NOMO-1 (cell line): ENCODE measurements around the gene GEMIN4.

Source experiments
- DNase-seq, 2 experiments: peaks; one replicate each; lab custom pipeline; 2025; ENCODE audit not compliant: unreplicated experiment in 2 of 2; lab: John Stamatoyannopoulos, UW

The GEMIN4 gene

DNA sequence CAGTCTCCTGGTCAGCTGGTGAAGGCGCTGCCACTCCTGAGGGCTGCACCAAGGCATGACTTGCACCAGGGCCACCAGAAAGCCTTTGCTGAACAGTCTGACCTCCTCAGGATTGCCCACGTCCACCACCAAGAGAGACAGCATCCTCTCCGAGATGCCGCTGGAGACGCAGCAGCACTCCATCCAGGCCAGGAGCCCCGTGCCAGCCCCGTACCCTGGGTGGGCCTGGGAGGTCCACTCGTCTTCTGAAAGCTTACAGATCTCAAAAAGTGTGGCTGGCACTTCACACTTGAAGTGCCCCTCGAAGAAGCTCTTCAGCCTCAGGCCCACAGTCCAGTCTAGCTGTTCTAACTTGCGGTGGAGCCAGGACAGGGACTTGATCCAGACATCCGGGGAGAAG lies 6.7 kb downstream of the GEMIN4 start:
- no peak for DNase-seq

DNA sequence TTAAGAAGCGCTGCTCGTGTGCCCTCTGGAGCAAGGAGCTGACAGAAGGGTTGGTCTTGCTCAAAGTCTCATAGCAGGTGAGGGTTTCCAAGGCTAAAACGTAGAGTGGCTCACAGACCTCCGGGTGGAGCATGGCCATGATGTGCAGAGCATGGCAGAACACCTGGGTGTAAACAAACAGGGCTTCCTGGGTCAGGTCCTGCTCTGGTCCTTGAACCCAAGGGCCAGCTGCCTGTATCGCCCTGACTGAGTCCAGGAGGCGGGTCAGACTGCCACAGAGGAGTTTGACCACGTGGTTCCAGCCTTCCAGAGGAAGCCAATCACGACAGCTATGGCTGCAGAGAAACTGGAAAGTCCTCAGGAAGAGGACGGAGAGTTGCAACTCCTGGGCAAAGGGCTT lies 7.1 kb downstream of the GEMIN4 start:
- no peak for DNase-seq

- DNase-seq: no peak
These were observed 8.9 kb downstream of the GEMIN4 start for GRCh38 chr17:743139-743538.

GRCh38 chr17:742147-742793 lies 9.8 kb downstream of the GEMIN4 start:
- no peak for DNase-seq

DNA sequence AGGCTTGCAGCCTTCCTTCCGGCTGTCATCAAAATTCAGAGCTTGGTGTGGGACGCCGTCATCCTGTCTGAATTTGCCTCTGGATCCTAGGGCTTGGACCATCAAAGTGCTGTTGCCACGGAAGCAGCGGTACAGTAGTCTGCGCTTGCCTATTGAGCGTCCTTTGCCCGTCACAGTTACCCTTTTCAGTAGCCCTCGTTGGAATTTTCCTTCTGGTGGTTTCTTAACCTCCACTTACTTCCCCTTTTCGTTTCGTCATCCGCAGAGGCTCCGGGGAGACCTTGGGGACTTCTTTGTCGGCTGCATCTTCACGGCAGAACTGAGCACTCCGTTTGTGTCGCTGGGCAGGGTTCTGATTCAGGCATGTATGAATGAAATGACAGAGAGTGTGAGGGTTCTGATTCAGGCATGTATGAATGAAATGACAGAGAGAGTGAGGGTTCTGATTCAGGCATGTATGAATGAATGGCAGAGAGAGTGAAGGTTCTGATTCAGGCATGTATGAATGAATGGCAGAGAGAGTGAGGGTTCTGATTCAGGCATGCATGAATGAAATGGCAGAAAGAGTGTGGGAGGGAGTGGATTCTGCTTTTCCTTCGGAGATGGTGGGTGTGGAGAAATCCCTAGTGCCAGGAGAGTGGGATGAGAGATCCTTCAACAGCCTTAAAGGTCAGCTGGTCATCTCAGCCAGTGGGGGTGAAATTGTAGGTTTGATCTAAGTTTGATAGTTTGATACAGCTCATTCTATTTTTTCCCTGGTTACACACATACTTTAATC lies 11.6 kb downstream of the GEMIN4 start:
- peak; percentile 83 to 93 for DNase-seq

GRCh38 chr17:737561-738113 lies 14.4 kb downstream of the GEMIN4 start:
- no peak for DNase-seq

DNA sequence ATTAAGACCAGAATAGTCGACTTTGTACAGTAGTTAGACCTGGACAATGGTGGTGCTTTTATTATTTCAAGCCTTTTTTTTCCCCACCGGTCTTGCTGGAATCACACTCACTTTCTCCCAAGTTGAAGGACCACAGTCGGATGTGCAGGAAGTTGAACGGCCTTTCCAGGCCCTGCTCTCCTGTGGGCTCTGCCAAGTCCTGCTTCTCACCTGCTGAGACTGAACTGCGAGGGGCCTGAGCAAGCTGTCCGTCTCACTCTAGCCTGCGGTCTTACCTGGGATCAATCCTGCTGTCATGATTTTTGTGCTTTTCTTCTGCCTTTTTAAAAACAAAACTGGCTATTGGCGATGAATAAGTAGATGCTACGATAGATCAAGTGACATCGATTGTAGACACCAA lies 18.3 kb downstream of the GEMIN4 start:
- no peak for DNase-seq

DNA sequence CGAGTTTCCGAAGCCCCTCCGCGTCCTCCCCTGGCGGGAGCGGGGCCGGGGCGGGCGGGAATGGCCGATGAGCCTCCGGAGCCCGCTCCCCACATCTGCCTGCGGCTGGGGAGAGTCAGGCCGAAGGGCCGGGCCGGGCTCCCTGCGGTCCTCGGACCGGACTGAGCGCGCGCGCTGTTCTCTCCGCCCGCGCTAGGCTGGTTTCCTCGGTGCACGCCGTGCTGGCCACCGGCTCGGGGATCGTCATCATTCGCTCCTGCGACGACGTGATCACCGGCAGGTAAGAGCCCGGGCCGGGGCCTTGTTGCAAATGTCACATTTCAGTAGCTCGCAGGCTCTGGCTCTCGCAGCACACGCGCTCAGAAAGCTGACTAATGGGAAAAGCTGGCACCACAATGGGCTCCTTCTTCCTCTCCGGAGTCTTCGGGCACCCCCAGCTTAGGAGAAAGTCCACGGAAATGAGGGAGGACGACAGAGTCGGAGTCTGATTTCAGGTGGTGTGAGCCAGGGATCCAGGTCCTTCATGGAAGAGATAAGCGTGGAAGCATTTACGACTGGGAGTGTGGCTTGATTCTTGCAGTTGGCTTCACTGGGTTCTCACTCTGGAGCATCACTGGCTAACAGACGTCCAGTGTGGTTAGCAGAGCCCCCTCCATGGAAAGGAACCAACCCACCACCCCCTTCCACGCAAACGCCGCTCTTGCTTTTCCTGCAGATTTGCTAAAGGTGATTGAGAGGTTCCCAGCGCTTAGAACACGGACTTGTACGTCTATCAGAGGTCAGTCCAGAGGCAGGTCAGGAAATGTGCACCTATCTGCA lies 19.0 kb downstream of the GEMIN4 start:
- DNase-seq: peak in 1 of 2 experiments; percentile 13

- DNase-seq: peak; percentile 11 to 29
These were observed 19.8 kb downstream of the GEMIN4 start, which contains the start of gene TLCD3A for GRCh38 chr17:732067-732901. Gene TLCD3A, plus strand, starts transcription at chr17:732596. Its CDS starts 52 bp downstream, at chr17:732648.

- no peak for DNase-seq
These were observed 20.4 kb downstream of the GEMIN4 start for GRCh38 chr17:731644-732066.

DNA sequence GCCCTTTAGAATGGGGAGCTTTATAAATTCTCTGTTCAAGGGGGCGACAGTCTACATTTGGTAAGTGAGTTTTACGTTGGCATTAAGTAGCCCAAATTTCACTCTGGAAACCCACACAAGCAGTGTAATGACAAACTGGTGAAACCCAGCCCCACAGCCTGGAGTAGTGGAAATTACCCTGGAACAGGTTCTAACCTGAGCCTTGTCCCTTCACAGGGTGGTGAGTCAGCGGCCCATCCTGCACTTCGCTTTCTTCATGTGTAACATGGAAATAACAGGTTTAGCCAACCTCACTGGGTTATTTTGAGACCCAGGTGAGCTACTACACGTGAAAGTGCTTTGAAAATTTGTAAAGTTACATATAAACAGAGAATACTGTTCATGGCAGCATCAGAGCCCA lies 23.2 kb downstream of the GEMIN4 start:
- DNase-seq: no peak

DNA sequence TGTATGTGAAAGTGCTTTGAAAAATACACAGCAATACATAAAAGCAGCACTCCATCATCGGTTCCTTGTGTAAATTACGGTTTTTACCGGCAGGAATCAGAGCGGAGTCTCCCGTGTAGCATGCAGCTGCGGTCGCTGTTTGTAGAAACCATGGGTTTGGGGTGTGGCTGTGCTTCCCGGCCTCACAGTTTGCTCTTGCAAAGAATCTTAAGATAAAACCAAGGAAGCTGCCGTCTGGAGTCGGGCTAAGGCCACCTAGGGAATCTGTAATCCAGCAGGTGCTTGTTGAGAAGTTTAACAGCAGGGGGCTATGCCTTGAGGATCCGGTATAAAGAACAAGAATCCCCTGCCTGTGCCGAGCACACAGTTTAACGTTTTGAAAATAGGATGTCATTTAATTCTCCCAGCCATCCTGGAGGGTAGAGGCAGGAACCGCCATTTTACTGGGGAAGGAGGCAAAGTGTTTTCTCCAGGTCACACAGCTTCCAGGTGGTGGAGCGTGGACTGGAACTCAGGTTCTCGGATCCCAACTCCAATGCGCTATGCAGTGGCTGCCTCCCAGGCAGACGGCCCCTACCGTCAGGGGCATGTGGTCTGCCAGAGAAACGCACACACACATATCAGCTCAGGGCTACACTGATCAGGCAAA lies 25.7 kb downstream of the GEMIN4 start:
- no peak for DNase-seq

- no peak for DNase-seq
These were observed 26.3 kb downstream of the GEMIN4 start for GRCh38 chr17:725746-726145.

GRCh38 chr17:725084-725483 lies 27.0 kb downstream of the GEMIN4 start:
- DNase-seq: no peak

GRCh38 chr17:721540-721937 lies 30.5 kb downstream of the GEMIN4 start:
- no peak for DNase-seq

- DNase-seq: no peak
These were observed 31.1 kb downstream of the GEMIN4 start for GRCh38 chr17:720706-721539.

GRCh38 chr17:718075-718474 lies 34.0 kb downstream of the GEMIN4 start:
- DNase-seq: no peak

GRCh38 chr17:708132-708531 lies 43.9 kb downstream of the GEMIN4 start:
- no peak for DNase-seq

DNA sequence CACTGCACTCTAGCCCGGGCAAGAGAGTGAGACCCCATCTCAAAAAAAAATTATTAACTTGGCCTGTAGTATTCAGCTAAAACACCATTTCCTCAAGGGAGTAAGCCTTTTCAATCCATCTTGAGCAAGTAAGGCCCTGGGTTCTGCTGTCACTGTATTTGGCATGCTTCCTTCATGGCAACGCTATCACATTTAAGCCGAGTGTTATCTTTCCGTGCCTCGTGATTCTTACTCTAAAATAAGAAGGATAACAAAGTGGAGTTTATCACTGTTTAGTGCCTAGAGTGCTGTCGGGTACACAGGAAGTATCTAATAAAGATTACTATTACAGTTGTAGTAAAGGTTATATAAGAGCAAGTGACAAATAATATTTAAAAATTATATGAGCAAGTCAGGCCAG lies 46.2 kb downstream of the GEMIN4 start:
- no peak for DNase-seq
